ENCODE data around the gene DAP. TPM values are rescaled to one million over a fixed set of nuclear protein-coding genes. Genes with fewer than 3 reads are reported as not detected.

The DAP gene
- total and polyA plus RNA-seq, 2 experiments from 2014 or later, result 35.7 to 37.6 TPM

DNA sequence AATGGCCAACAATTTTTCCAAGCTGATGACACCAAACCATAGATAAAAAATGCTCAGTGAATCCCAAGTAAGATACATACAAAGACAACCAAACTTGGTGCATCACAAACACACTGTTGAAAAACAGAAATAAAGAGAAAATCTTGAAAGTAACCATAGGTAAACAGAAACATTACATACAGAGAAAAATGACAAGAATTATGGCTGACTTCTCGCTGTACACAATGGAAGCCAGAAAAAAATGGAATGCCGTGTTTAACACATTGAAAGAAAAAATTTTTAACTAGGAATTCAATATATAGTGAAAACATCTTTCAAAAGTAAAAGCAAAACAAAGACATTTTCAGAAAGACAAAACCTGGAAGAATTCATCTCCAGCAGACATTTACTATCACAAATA is 20.6 kb downstream of the DAP start:
- Mint-ChIP-seq H3K9me3 (peaks cover 13% of the 10 kb centered on the region), H3K36me3 (ENCODE audit: low read depth) (peaks cover 57% of the 10 kb centered on the region), H3K4me1 (no peaks in the 10 kb centered on the region), H3K27me3 (ENCODE audit: insufficient read depth, low read depth, poor library complexity) (peaks cover under 1% of the 10 kb centered on the region), H3K27ac (no peak overlapping the region), H3K4me3 (no peak overlapping the region)
- no peak for ATAC-seq
- no peaks in the 10 kb centered on the region for H3F3A ChIP-seq (replicated peaks; ENCODE audit: low read depth)
- no peaks in the 10 kb centered on the region for H3K9me2 ChIP-seq (ENCODE audit: insufficient read depth)
- no peak for DNase-seq (ENCODE audit: low spot score)
- H3K4me2 ChIP-seq, result no peak overlapping the region
- H2AFZ ChIP-seq, result no peak overlapping the region
- H3K36me3 ChIP-seq (ENCODE audit: insufficient read depth), result peaks cover 13% of the 10 kb centered on the region; the same call in 1 of the 2 replicates
- no peaks in the 10 kb centered on the region for H3K4me1 ChIP-seq (ENCODE audit: insufficient read depth)
- no peaks in the 10 kb centered on the region for H4K20me1 ChIP-seq (replicated peaks; ENCODE audit: insufficient read depth)
- H3K27me3 ChIP-seq (ENCODE audit: insufficient read depth), result no peaks in the 10 kb centered on the region
- H3K27ac ChIP-seq (ENCODE audit: low read depth), result no peak overlapping the region
- TF ChIP-seq EZH2 (IDR thresholded peaks at IDR 0.05; ENCODE audit: low read depth, unreplicated experiment), result no peak
- TF ChIP-seq, protein P1, sequence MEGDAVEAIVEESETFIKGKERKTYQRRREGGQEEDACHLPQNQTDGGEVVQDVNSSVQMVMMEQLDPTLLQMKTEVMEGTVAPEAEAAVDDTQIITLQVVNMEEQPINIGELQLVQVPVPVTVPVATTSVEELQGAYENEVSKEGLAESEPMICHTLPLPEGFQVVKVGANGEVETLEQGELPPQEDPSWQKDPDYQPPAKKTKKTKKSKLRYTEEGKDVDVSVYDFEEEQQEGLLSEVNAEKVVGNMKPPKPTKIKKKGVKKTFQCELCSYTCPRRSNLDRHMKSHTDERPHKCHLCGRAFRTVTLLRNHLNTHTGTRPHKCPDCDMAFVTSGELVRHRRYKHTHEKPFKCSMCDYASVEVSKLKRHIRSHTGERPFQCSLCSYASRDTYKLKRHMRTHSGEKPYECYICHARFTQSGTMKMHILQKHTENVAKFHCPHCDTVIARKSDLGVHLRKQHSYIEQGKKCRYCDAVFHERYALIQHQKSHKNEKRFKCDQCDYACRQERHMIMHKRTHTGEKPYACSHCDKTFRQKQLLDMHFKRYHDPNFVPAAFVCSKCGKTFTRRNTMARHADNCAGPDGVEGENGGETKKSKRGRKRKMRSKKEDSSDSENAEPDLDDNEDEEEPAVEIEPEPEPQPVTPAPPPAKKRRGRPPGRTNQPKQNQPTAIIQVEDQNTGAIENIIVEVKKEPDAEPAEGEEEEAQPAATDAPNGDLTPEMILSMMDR (conservative IDR thresholded peaks at IDR 0.05; ENCODE audit: low read depth in 2 of 2), result no peak
- TF ChIP-seq, protein P2, sequence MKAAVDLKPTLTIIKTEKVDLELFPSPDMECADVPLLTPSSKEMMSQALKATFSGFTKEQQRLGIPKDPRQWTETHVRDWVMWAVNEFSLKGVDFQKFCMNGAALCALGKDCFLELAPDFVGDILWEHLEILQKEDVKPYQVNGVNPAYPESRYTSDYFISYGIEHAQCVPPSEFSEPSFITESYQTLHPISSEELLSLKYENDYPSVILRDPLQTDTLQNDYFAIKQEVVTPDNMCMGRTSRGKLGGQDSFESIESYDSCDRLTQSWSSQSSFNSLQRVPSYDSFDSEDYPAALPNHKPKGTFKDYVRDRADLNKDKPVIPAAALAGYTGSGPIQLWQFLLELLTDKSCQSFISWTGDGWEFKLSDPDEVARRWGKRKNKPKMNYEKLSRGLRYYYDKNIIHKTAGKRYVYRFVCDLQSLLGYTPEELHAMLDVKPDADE (IDR thresholded peaks at IDR 0.05), result no peak
- no peak for TF ChIP-seq STAT1 (IDR thresholded peaks at IDR 0.05; ENCODE audit: unreplicated experiment)
- TF ChIP-seq ZNF114 (CRISPR knock-in tag; IDR thresholded peaks at IDR 0.05), result no peak
- no peak for TF ChIP-seq POLR2AphosphoS5 (IDR thresholded peaks at IDR 0.05; ENCODE audit: low read depth)
- TF ChIP-seq, protein P3, sequence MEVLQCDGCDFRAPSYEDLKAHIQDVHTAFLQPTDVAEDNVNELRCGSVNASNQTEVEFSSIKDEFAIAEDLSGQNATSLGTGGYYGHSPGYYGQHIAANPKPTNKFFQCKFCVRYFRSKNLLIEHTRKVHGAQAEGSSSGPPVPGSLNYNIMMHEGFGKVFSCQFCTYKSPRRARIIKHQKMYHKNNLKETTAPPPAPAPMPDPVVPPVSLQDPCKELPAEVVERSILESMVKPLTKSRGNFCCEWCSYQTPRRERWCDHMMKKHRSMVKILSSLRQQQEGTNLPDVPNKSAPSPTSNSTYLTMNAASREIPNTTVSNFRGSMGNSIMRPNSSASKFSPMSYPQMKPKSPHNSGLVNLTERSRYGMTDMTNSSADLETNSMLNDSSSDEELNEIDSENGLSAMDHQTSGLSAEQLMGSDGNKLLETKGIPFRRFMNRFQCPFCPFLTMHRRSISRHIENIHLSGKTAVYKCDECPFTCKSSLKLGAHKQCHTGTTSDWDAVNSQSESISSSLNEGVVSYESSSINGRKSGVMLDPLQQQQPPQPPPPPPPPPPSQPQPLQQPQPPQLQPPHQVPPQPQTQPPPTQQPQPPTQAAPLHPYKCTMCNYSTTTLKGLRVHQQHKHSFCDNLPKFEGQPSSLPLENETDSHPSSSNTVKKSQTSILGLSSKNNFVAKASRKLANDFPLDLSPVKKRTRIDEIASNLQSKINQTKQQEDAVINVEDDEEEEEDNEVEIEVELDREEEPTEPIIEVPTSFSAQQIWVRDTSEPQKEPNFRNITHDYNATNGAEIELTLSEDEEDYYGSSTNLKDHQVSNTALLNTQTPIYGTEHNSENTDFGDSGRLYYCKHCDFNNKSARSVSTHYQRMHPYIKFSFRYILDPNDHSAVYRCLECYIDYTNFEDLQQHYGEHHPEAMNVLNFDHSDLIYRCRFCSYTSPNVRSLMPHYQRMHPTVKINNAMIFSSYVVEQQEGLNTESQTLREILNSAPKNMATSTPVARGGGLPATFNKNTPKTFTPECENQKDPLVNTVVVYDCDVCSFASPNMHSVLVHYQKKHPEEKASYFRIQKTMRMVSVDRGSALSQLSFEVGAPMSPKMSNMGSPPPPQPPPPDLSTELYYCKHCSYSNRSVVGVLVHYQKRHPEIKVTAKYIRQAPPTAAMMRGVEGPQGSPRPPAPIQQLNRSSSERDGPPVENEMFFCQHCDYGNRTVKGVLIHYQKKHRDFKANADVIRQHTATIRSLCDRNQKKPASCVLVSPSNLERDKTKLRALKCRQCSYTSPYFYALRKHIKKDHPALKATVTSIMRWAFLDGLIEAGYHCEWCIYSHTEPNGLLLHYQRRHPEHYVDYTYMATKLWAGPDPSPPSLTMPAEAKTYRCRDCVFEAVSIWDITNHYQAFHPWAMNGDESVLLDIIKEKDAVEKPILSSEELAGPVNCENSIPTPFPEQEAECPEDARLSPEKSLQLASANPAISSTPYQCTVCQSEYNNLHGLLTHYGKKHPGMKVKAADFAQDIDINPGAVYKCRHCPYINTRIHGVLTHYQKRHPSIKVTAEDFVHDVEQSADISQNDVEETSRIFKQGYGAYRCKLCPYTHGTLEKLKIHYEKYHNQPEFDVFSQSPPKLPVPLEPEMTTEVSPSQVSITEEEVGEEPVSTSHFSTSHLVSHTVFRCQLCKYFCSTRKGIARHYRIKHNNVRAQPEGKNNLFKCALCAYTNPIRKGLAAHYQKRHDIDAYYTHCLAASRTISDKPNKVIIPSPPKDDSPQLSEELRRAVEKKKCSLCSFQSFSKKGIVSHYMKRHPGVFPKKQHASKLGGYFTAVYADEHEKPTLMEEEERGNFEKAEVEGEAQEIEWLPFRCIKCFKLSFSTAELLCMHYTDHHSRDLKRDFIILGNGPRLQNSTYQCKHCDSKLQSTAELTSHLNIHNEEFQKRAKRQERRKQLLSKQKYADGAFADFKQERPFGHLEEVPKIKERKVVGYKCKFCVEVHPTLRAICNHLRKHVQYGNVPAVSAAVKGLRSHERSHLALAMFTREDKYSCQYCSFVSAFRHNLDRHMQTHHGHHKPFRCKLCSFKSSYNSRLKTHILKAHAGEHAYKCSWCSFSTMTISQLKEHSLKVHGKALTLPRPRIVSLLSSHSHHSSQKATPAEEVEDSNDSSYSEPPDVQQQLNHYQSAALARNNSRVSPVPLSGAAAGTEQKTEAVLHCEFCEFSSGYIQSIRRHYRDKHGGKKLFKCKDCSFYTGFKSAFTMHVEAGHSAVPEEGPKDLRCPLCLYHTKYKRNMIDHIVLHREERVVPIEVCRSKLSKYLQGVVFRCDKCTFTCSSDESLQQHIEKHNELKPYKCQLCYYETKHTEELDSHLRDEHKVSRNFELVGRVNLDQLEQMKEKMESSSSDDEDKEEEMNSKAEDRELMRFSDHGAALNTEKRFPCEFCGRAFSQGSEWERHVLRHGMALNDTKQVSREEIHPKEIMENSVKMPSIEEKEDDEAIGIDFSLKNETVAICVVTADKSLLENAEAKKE (CRISPR knock-in tag; IDR thresholded peaks at IDR 0.05), result no peak
- TF ChIP-seq JUNB (IDR thresholded peaks at IDR 0.05; ENCODE audit: unreplicated experiment), result no peak
- TF ChIP-seq EZH2phosphoT487 (IDR thresholded peaks at IDR 0.05; ENCODE audit: unreplicated experiment), result no peak
- no peak for TF ChIP-seq CREB1 (CRISPR knock-in tag; IDR thresholded peaks at IDR 0.05; ENCODE audit: low read depth)
- no peak for TF ChIP-seq NANOG (IDR thresholded peaks at IDR 0.05; ENCODE audit: borderline replicate concordance)
- TF ChIP-seq, protein P4, sequence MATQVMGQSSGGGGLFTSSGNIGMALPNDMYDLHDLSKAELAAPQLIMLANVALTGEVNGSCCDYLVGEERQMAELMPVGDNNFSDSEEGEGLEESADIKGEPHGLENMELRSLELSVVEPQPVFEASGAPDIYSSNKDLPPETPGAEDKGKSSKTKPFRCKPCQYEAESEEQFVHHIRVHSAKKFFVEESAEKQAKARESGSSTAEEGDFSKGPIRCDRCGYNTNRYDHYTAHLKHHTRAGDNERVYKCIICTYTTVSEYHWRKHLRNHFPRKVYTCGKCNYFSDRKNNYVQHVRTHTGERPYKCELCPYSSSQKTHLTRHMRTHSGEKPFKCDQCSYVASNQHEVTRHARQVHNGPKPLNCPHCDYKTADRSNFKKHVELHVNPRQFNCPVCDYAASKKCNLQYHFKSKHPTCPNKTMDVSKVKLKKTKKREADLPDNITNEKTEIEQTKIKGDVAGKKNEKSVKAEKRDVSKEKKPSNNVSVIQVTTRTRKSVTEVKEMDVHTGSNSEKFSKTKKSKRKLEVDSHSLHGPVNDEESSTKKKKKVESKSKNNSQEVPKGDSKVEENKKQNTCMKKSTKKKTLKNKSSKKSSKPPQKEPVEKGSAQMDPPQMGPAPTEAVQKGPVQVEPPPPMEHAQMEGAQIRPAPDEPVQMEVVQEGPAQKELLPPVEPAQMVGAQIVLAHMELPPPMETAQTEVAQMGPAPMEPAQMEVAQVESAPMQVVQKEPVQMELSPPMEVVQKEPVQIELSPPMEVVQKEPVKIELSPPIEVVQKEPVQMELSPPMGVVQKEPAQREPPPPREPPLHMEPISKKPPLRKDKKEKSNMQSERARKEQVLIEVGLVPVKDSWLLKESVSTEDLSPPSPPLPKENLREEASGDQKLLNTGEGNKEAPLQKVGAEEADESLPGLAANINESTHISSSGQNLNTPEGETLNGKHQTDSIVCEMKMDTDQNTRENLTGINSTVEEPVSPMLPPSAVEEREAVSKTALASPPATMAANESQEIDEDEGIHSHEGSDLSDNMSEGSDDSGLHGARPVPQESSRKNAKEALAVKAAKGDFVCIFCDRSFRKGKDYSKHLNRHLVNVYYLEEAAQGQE (IDR thresholded peaks at IDR 0.05; ENCODE audit: unreplicated experiment), result no peak
- TF ChIP-seq ZNF331 (CRISPR knock-in tag; IDR thresholded peaks at IDR 0.05; ENCODE audit: low read depth), result no peak
- no peak overlapping the region for H3K4me3 ChIP-seq
- no peaks in the 10 kb centered on the region for H3K79me2 ChIP-seq (replicated peaks; ENCODE audit: insufficient read depth)
